CD4-positive, alpha-beta memory T cell (primary cell): ENCODE data around the gene P2RY2. TPM values are rescaled to one million over a fixed set of nuclear protein-coding genes. Genes with fewer than 3 reads are reported as not detected.
"Not testable (repeated sequence)": the region's sequence is repeated elsewhere in the genome, so short reads cannot be mapped to it uniquely, and the experiment has no call there.

Source experiments
- CTCF ChIA-PET: fragments of 350-600 bp; sonication (Branson Sonifier 250); formaldehyde crosslinking; loops from one replicate; lab custom pipeline; 2021; ENCODE audit warnings: inconsistent platforms; ENCODE audit not compliant: partially characterized antibody; lab: Charles Lee
- POLR2A ChIA-PET: fragments of 350-600 bp; sonication (Branson Sonifier 250); formaldehyde crosslinking; loops from one replicate; lab custom pipeline; 2021; ENCODE audit not compliant: partially characterized antibody; lab: Charles Lee
- DNase-seq, 5 donors: peaks; one replicate each; pipeline versions ENCODE4 v3.0.0 to v3.0.0-alpha.2; 2020 to 2022; ENCODE audit warnings: mixed read lengths in 1 of 5
- H3K27ac ChIP-seq: one replicate; pipeline ENCODE4 v1.7.0; 2013; ENCODE audit warnings: low read depth, low read length
- H3K27me3 ChIP-seq: 2 replicates; pipeline ENCODE4 v1.7.0; 2013; ENCODE audit warnings: mild to moderate bottlenecking, low read length, moderate library complexity; ENCODE audit not compliant: insufficient read depth
- H3K36me3 ChIP-seq: 2 replicates; pipeline ENCODE4 v1.7.0; 2013; ENCODE audit warnings: mild to moderate bottlenecking, low read length, moderate library complexity; ENCODE audit not compliant: insufficient read depth
- H3K4me1 ChIP-seq: 2 replicates; pipeline ENCODE4 v1.7.0; 2013; ENCODE audit warnings: mild to moderate bottlenecking, low read length, moderate library complexity; ENCODE audit not compliant: insufficient read depth
- H3K4me3 ChIP-seq, 2 donors: one replicate each; pipeline ENCODE4 v1.7.0; 2013; ENCODE audit warnings: low read length in 2 of 2, mild to moderate bottlenecking in 1 of 2
- H3K9me3 ChIP-seq, 2 donors: one replicate each; pipeline ENCODE4 v1.7.0; 2013; ENCODE audit warnings: low read length in 2 of 2, control low read depth in 1 of 2; ENCODE audit not compliant: control insufficient read depth in 1 of 2
- H3K27ac Mint-ChIP-seq, 7 donors: one replicate each; pipeline ENCODE4 v1.8.0; 2020 to 2021; ENCODE audit warnings: mixed read lengths in 7 of 7, mild to moderate bottlenecking in 6 of 7, inconsistent platforms in 3 of 7, moderate library complexity in 3 of 7
- H3K27me3 Mint-ChIP-seq, 2 donors: one replicate each; pipeline ENCODE4 v1.8.0; 2020 to 2021; ENCODE audit warnings: mixed read lengths in 2 of 2
- H3K36me3 Mint-ChIP-seq, 2 donors: one replicate each; pipeline ENCODE4 v1.8.0; 2020 to 2021; ENCODE audit warnings: mixed read lengths in 2 of 2, inconsistent platforms in 1 of 2, mild to moderate bottlenecking in 1 of 2
- H3K4me1 Mint-ChIP-seq, 4 donors: one replicate each; pipeline ENCODE4 v1.8.0; 2020 to 2021; ENCODE audit warnings: mixed read lengths in 4 of 4, mild to moderate bottlenecking in 1 of 4
- H3K4me3 Mint-ChIP-seq, 8 donors: one replicate each; pipeline ENCODE4 v1.8.0; 2020 to 2021; ENCODE audit warnings: mixed read lengths in 8 of 8, mild to moderate bottlenecking in 7 of 8, moderate library complexity in 6 of 8, inconsistent platforms in 3 of 8
- H3K9me3 Mint-ChIP-seq, 8 donors: one replicate each; pipeline ENCODE4 v1.8.0; 2020 to 2021; ENCODE audit warnings: mixed read lengths in 8 of 8, mild to moderate bottlenecking in 5 of 8, inconsistent platforms in 3 of 8, moderate library complexity in 1 of 8
- intact Hi-C: fragments of 100-400 bp; cut with micrococcal nuclease; formaldehyde crosslinking; loops from one replicate; pipeline ENCODE4 v1.15.1; 2023
- polyA plus RNA-seq, 2 donors: library from polyadenylated mRNA; unstranded; fragments of 300-500 nt; fragmentation: Illumina TruSeq; gene quantifications; one replicate each; pipeline ENCODE4 v1.2.3, GENCODE V29; 2021
- total RNA-seq, 2 experiments: library from RNA; stranded (reverse); gene quantifications; one replicate each; pipeline ENCODE4 v1.2.3, GENCODE V29; 2021

The P2RY2 gene
- total and polyA plus RNA-seq, 4 experiments from 2014 or later: not detected

DNA sequence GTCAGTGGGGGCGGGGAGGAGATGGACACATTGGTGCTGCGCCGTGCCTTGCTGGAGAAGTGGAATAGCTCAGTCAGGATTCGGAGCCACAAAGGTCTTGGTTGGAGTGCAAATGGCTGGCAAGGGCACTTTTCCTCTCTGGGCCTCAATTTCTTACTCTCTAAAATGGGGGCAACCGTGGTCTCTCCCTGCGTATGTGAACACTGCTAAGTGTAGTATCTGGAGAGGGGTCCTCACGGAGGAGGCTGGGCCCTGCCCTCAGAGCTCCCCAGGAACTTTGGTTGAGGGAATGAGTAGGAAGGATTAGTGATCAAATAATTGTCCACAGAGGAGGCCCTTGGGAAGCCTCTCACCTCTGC is 54.6 kb downstream of the P2RY2 start:
- Mint-ChIP-seq H3K9me3 (no peaks in the 10 kb centered on the region), H3K36me3 (no peaks in the 10 kb centered on the region), H3K27ac (no peak overlapping the region), H3K4me3 (no peak overlapping the region), H3K4me1 (no peaks in the 10 kb centered on the region), H3K27me3 (peaks cover 2 to 7% of the 10 kb centered on the region in 2 donors)
- no peak overlapping the region for H3K4me3 ChIP-seq
- no peaks in the 10 kb centered on the region for H3K36me3 ChIP-seq
- POLR2A ChIA-PET: no interaction called here
- intact Hi-C loops: no loop called here
- no peaks in the 10 kb centered on the region for H3K27me3 ChIP-seq
- H3K4me1 ChIP-seq: no peaks in the 10 kb centered on the region
- no peaks in the 10 kb centered on the region for H3K9me3 ChIP-seq
- CTCF ChIA-PET: no interaction called here
- H3K27ac ChIP-seq: no peak overlapping the region
- DNase-seq: no peak

DNA sequence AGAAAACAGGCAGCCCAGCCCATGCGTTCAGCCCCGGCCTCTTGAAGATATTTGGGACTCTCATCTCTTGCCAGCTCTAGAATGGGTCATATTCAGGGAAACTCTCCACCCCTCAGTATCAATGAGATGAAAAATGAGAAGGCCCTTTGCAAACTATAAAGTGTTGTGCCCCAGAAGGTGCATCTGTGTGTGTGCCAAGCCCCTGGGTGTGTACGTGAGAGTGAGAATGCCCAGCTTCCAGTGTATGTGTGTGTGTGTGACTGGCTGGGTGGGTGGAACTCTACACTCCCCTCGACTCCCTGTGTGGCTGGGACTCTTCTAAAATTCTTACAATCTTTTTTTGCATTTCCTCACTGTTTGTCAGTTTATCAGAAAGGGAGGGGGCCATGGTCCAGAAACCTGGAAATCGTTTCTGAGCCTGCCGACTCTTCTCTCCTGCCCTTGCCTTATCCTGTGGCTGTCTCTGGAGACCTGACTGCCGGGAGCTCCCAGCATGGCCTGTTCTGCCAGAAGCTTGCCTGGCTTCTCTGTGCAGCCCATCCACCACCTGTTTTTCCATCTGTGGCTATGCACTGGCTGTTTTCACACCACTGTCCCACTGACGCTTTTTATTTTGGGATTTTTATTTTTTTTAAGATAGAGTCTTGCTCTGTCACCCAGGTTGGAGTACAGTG is 55.3 kb downstream of the P2RY2 start:
- Histone ChIP-seq H3K27ac (no peak overlapping the region), H3K9me3 (no peaks in the 10 kb centered on the region), H3K36me3 (no peaks in the 10 kb centered on the region), H3K4me3 (no peak overlapping the region), H3K4me1 (no peaks in the 10 kb centered on the region), H3K27me3 (no peaks in the 10 kb centered on the region)
- H3K27ac Mint-ChIP-seq: no peak overlapping the region
- H3K9me3 Mint-ChIP-seq: no peaks in the 10 kb centered on the region
- H3K36me3 Mint-ChIP-seq: no peaks in the 10 kb centered on the region
- CTCF ChIA-PET: no interaction called here
- no peak overlapping the region for H3K4me3 Mint-ChIP-seq
- H3K4me1 Mint-ChIP-seq: no peaks in the 10 kb centered on the region
- intact Hi-C loops: no loop called here
- no peak for DNase-seq
- POLR2A ChIA-PET: no interaction called here
- peaks cover 2 to 4% of the 10 kb centered on the region in 2 donors for H3K27me3 Mint-ChIP-seq

DNA sequence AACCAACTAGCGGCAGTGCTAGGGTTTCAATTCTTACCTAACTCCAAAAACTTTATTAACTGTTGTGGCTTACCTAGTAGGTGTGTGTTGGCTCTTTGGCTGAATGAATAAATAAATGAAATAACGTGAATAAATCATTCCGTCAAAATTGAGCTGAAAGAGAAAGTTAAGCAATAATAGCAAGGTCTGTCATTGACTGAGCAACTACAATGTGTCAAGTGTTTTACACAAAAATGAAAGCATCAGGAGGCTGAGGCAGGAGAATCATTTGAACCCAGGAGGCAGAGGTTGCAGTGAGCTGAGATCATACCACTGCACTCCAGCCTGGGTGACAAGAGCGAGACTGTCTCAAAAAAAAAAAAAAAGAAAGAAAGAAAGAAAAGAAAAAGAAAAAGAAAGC is 56.1 kb downstream of the P2RY2 start:
- H3K27ac Mint-ChIP-seq: not testable (repeated sequence)

DNA sequence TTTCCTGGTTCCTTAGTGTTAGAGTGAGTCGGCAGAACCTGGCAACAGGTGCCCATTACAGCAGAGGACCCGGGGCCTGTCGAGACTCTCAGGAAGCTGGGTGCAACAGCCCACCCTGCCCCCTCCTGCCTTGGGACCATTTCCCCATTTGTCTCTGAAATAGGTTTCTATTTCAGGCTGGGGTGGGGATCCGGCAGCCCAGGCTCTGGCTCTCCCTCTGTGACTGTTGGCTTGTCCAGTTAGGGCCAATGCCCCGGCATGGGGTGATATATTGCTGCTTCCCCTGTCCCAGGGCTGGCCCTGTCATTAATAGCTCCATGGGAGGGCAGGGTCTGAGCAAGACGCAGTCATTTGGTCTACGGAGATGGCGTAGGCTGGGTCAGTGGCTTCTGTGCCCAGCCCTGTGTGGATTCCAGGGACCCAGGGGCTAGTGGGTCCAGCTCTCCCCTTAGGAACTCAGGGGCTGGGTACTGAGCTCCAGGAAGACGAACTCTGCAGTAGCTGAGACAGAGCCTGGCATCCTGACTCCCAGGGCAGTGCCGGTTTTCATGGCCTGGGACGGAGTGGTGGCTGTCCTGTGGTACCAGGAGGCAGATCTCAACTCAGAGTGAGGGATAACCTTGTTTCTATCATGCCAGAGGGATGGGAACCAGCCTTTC is 56.8 kb downstream of the P2RY2 start:
- CTCF ChIA-PET: no interaction called here
- H3K27ac ChIP-seq: no peak overlapping the region
- POLR2A ChIA-PET: no interaction called here

More for the DNA sequence above, 56.1 kb downstream of the P2RY2 start:
- H3K36me3 Mint-ChIP-seq, H3K27me3 ChIP-seq, H3K36me3 ChIP-seq, POLR2A ChIA-PET, intact Hi-C loops, H3K4me1 ChIP-seq, CTCF ChIA-PET, DNase-seq, H3K9me3 ChIP-seq, H3K27me3 Mint-ChIP-seq, H3K4me3 Mint-ChIP-seq, H3K9me3 Mint-ChIP-seq, H3K27ac ChIP-seq, H3K4me1 Mint-ChIP-seq, H3K4me3 ChIP-seq: not testable (repeated sequence)

DNA sequence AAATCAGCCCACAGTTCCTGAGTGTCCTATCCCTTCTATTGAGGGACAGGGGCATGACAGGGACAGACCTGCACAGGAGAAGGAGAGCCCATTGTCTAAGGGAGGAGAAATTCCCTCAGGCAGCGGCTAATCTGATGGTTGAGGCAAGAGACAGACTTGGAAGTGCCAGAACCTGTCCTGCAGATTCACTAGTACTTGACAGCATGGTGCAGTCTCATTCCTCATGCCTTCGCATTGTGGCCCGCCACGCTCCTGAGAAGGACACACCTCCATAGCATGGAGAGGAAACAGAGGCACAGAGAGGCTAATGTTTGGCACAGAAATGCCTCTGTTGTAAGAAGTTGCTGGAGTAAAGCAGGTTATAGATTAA is 57.3 kb downstream of the P2RY2 start:
- no peak for DNase-seq
- H3K4me3 Mint-ChIP-seq: no peak overlapping the region
- Histone ChIP-seq H3K4me1 (no peaks in the 10 kb centered on the region), H3K4me3 (no peak overlapping the region), H3K36me3 (no peaks in the 10 kb centered on the region), H3K27me3 (no peaks in the 10 kb centered on the region), H3K27ac (no peak overlapping the region), H3K9me3 (no peaks in the 10 kb centered on the region)
- H3K27me3 Mint-ChIP-seq: peaks cover 2% of the 10 kb centered on the region in 2 donors
- ChIA-PET CTCF (no interaction called here), POLR2A (no interaction called here)
- H3K36me3 Mint-ChIP-seq: no peaks in the 10 kb centered on the region
- intact Hi-C loops: no loop called here
- H3K9me3 Mint-ChIP-seq: no peaks in the 10 kb centered on the region
- no peaks in the 10 kb centered on the region for H3K4me1 Mint-ChIP-seq
- no peak overlapping the region for H3K27ac Mint-ChIP-seq

More for the DNA sequence above, 56.8 kb downstream of the P2RY2 start:
- H3K9me3 ChIP-seq: no peaks in the 10 kb centered on the region
- Mint-ChIP-seq H3K9me3 (no peaks in the 10 kb centered on the region), H3K4me1 (no peaks in the 10 kb centered on the region), H3K27ac (peak overlapping the region in 1 of 7 donors; percentile 35), H3K4me3 (no peak overlapping the region), H3K27me3 (peaks cover 2 to 3% of the 10 kb centered on the region in 2 donors), H3K36me3 (no peaks in the 10 kb centered on the region)
- intact Hi-C loops: no loop called here
- H3K36me3 ChIP-seq: no peaks in the 10 kb centered on the region
- no peaks in the 10 kb centered on the region for H3K27me3 ChIP-seq
- H3K4me3 ChIP-seq: no peak overlapping the region
- no peaks in the 10 kb centered on the region for H3K4me1 ChIP-seq
- no peak for DNase-seq

DNA sequence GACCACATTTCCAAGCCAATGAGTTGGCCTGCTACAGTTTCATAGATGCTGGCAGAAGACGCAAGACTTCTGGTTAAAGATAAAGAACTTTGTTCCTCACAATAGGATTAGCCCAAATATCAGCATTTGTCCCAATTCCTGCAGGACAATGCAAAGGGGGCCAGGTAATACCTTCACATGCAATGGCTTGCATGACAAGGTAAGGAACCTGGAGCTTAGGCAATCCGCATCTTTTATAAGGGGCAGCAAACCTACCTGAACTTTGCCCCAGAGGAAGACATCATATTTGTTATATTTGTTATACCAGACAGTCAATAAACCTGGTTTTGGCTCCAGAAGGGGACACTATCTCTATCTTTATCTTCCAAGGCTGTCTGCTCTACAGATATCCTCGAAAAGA is 59.4 kb downstream of the P2RY2 start:
- Histone ChIP-seq H3K36me3 (no peaks in the 10 kb centered on the region), H3K4me3 (no peak overlapping the region), H3K27ac (no peak overlapping the region), H3K27me3 (no peaks in the 10 kb centered on the region), H3K9me3 (no peaks in the 10 kb centered on the region), H3K4me1 (no peaks in the 10 kb centered on the region)
- Mint-ChIP-seq H3K9me3 (no peaks in the 10 kb centered on the region), H3K36me3 (no peaks in the 10 kb centered on the region), H3K4me1 (no peaks in the 10 kb centered on the region), H3K27ac (no peak overlapping the region), H3K4me3 (no peak overlapping the region), H3K27me3 (peaks cover 4% of the 10 kb centered on the region in 2 donors)
- intact Hi-C loops: no loop called here
- DNase-seq: no peak
- ChIA-PET CTCF (no interaction called here), POLR2A (no interaction called here)

DNA sequence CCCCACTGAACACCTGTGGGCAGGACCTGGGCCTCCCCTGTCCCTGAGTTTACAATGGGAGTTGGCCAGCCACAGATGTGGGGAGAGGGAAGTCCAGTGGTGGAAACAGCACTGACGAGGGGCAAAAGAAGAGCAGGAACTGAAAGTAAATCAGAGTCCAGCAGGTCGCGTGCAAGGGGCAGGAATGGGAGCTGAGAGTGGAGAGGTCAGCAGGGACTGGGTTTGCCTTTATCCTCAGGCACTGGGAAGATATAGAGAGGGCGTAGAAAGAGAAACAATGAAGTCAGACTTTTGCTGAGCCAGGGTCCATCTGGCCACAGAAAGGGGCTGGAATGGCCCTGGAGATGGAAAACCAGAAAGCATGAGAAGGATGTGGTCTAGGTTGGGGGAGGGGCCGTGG is 62.5 kb downstream of the P2RY2 start:
- Histone ChIP-seq H3K4me3 (no peak overlapping the region), H3K36me3 (no peaks in the 10 kb centered on the region), H3K27me3 (no peaks in the 10 kb centered on the region), H3K4me1 (no peaks in the 10 kb centered on the region), H3K27ac (no peak overlapping the region), H3K9me3 (no peaks in the 10 kb centered on the region)
- H3K4me1 Mint-ChIP-seq: no peaks in the 10 kb centered on the region
- H3K27ac Mint-ChIP-seq: peak overlapping the region in 2 of 7 donors; percentile 60 to 72
- no peak overlapping the region for H3K4me3 Mint-ChIP-seq
- CTCF ChIA-PET: interaction anchor here (2.1 kb wide), 1 partner anchor 15 kb away, joined by 6 read pairs; no protein-coding TSS in a partner anchor
- intact Hi-C loops: no loop called here
- POLR2A ChIA-PET: no interaction called here
- DNase-seq: no peak
- no peaks in the 10 kb centered on the region for H3K9me3 Mint-ChIP-seq
- peaks cover 1 to 4% of the 10 kb centered on the region in 2 donors for H3K27me3 Mint-ChIP-seq
- H3K36me3 Mint-ChIP-seq: no peaks in the 10 kb centered on the region
